Measurements from ENCODE around the gene RERE.
"Not testable (repeated sequence)": the region's sequence is repeated elsewhere in the genome, so short reads cannot be mapped to it uniquely, and the experiment has no call there.

The RERE gene

GRCh38 chr1:8796812-8797211 is 20.6 kb downstream of the RERE start:
- no peak for DNase-seq

GRCh38 chr1:8794605-8795004 is 22.8 kb downstream of the RERE start:
- no peak for DNase-seq

- no peak for DNase-seq
These were observed 25.6 kb downstream of the RERE start for GRCh38 chr1:8791819-8792218.

GRCh38 chr1:8790987-8791386 is 26.5 kb downstream of the RERE start:
- no peak for DNase-seq

GRCh38 chr1:8790478-8790877 is 27.0 kb downstream of the RERE start:
- DNase-seq, result no peak

GRCh38 chr1:8789314-8790214 is 27.9 kb downstream of the RERE start:
- no peak for DNase-seq

GRCh38 chr1:8787218-8787617 is 30.2 kb downstream of the RERE start:
- DNase-seq, result no peak

GRCh38 chr1:8786204-8786603 is 31.2 kb downstream of the RERE start:
- DNase-seq, result not testable (repeated sequence)

GRCh38 chr1:8782955-8783354 is 34.5 kb downstream of the RERE start:
- no peak for DNase-seq

GRCh38 chr1:8782001-8782620 is 35.3 kb downstream of the RERE start:
- no peak for DNase-seq

- DNase-seq, result no peak
These were observed 37.0 kb downstream of the RERE start for GRCh38 chr1:8780405-8780804.

- DNase-seq, result no peak
These were observed 39.6 kb downstream of the RERE start for GRCh38 chr1:8777867-8778266.

- DNase-seq, result no peak
These were observed 41.3 kb downstream of the RERE start for GRCh38 chr1:8776104-8776503.

- no peak for DNase-seq
These were observed 50.4 kb downstream of the RERE start for GRCh38 chr1:8767006-8767405.

- no peak for DNase-seq
These were observed 52.2 kb downstream of the RERE start for GRCh38 chr1:8765198-8765597.

GRCh38 chr1:8764293-8764937 is 53.0 kb downstream of the RERE start:
- no peak for DNase-seq

- no peak for DNase-seq
These were observed 53.6 kb downstream of the RERE start for GRCh38 chr1:8763888-8764287.

- no peak for DNase-seq
These were observed 62.4 kb downstream of the RERE start for GRCh38 chr1:8754993-8755392.

GRCh38 chr1:8754247-8754650 is 63.2 kb downstream of the RERE start:
- no peak for DNase-seq

- no peak for DNase-seq
These were observed 63.7 kb downstream of the RERE start for GRCh38 chr1:8753736-8754135.

- DNase-seq, result no peak
These were observed 64.3 kb downstream of the RERE start for GRCh38 chr1:8752921-8753713.

- DNase-seq, result no peak
These were observed 65.0 kb downstream of the RERE start for GRCh38 chr1:8752411-8752810.

GRCh38 chr1:8751984-8752383 is 65.5 kb downstream of the RERE start:
- DNase-seq, result no peak

Data from effector CD4-positive, alpha-beta T cell (primary cell).